ENCODE measurements around the gene PIK3R1. TPM values are rescaled to one million over a fixed set of nuclear protein-coding genes. Genes with fewer than 3 reads are reported as not detected.

The PIK3R1 gene
- 77.3 to 80.4 TPM (median 79.0 TPM) in 3 replicates for total RNA-seq

- Mint-ChIP-seq H3K27me3 (ENCODE audit: low read depth) (no peaks in the 10 kb centered on the region), H3K4me3 (peak within 1 kb of the TSS; percentile 89), H3K27ac (peak within 1 kb of the TSS; percentile 96), H3K4me1 (peaks cover 39% of the 10 kb centered on the region), H3K9me3 (peaks cover 11% of the 10 kb centered on the region), H3K36me3 (peaks cover 5% of the 10 kb centered on the region)
- DNase-seq (ENCODE audit: low spot score in 2 of 2, unreplicated experiment in 2 of 2) = peak; percentile 92 to 95
- TF ChIP-seq, protein P1, sequence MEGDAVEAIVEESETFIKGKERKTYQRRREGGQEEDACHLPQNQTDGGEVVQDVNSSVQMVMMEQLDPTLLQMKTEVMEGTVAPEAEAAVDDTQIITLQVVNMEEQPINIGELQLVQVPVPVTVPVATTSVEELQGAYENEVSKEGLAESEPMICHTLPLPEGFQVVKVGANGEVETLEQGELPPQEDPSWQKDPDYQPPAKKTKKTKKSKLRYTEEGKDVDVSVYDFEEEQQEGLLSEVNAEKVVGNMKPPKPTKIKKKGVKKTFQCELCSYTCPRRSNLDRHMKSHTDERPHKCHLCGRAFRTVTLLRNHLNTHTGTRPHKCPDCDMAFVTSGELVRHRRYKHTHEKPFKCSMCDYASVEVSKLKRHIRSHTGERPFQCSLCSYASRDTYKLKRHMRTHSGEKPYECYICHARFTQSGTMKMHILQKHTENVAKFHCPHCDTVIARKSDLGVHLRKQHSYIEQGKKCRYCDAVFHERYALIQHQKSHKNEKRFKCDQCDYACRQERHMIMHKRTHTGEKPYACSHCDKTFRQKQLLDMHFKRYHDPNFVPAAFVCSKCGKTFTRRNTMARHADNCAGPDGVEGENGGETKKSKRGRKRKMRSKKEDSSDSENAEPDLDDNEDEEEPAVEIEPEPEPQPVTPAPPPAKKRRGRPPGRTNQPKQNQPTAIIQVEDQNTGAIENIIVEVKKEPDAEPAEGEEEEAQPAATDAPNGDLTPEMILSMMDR (IDR thresholded peaks at IDR 0.05; ENCODE audit: unreplicated experiment) = peak; percentile 41
These were observed at the start of gene PIK3R1 for GRCh38 chr5:68215208-68215897. PIK3R1 (plus strand) TSS chr5:68215756; CDS start chr5:68226676, 10,920 bp downstream.

- Mint-ChIP-seq H3K4me3 (no peak overlapping the region), H3K27ac (no peak overlapping the region), H3K36me3 (no peaks in the 10 kb centered on the region), H3K27me3 (ENCODE audit: low read depth) (no peaks in the 10 kb centered on the region), H3K9me3 (no peaks in the 10 kb centered on the region), H3K4me1 (peaks cover 16% of the 10 kb centered on the region)
- TF ChIP-seq, protein P1 (IDR thresholded peaks at IDR 0.05; ENCODE audit: unreplicated experiment) = no peak
- no peak for DNase-seq (ENCODE audit: low spot score in 2 of 2, unreplicated experiment in 2 of 2)
These were observed 48.3 kb upstream of the PIK3R1 start for GRCh38 chr5:68167195-68167651.

- H3K36me3 Mint-ChIP-seq = no peaks in the 10 kb centered on the region
- H3K27ac Mint-ChIP-seq = no peak overlapping the region
- no peak for DNase-seq (ENCODE audit: low spot score in 2 of 2, unreplicated experiment in 2 of 2)
- H3K4me3 Mint-ChIP-seq = no peak overlapping the region
- no peaks in the 10 kb centered on the region for H3K27me3 Mint-ChIP-seq (ENCODE audit: low read depth)
- peaks cover 16% of the 10 kb centered on the region for H3K4me1 Mint-ChIP-seq
- TF ChIP-seq, protein P1 (IDR thresholded peaks at IDR 0.05; ENCODE audit: unreplicated experiment) = no peak
- no peaks in the 10 kb centered on the region for H3K9me3 Mint-ChIP-seq
These were observed 45.7 kb upstream of the PIK3R1 start for GRCh38 chr5:68169903-68170302.

DNA sequence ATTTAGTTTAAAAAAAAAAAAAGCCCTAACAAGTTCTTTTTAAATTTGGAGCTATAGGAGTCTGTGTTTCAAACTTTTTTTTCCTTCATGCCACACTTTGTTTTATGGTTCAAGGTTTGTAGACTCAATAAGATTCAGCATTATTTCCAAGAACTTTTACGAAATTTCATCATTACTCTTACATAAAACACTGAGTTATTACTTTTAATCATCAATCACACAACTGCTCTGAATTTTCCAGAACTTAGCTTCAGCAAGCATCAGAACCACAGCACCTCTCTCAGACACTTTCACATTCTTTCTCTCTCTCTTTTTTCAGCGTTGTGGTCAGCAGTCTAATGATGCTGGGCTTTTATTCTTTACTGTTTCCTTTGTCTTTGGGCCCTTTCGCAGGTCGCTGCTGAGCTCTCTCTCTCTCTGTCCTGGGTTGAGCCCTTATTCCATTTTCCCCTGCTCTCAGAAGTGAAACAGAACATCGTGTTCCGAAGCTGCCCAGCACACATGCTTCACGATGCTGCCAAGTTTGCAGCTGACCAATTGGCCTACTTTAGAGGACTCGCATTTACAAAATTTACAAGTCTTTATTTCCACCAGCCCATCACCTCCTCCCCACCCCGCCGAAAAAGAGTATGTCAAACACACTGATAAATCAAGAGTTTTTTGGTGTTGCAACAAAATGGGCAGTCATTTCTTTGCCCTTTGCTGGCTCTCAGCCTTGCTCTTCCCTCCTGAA is 44.6 kb upstream of the PIK3R1 start:
- TF ChIP-seq, protein P1 (IDR thresholded peaks at IDR 0.05; ENCODE audit: unreplicated experiment) = no peak
- Mint-ChIP-seq H3K4me3 (no peak overlapping the region), H3K27ac (no peak overlapping the region), H3K9me3 (no peaks in the 10 kb centered on the region), H3K36me3 (no peaks in the 10 kb centered on the region), H3K27me3 (ENCODE audit: low read depth) (no peaks in the 10 kb centered on the region), H3K4me1 (peaks cover 16% of the 10 kb centered on the region)
- DNase-seq (ENCODE audit: low spot score in 2 of 2, unreplicated experiment in 2 of 2) = no peak

DNA sequence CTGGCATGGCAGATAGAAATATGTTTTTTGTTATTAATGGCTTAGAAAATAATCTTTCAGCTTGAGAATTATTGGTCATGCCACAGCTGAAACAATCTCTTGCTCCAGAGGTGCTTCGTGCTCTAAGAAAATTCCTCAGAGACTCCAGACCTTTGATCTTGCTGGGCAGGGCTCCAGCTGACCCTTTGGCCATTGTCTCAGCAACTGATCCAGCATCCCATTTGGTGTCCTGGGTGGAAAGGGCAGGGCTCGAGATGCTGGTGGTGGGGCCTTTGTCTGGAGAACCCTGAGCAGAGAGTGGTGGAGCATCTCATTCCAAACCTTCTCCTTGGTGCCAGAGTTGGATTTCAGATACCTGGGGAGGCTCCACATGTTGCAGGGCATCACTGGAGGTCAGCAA is 43.2 kb upstream of the PIK3R1 start:
- H3K4me3 Mint-ChIP-seq = no peak overlapping the region
- TF ChIP-seq, protein P1 (IDR thresholded peaks at IDR 0.05; ENCODE audit: unreplicated experiment) = no peak
- H3K9me3 Mint-ChIP-seq = peaks cover 2% of the 10 kb centered on the region
- H3K27ac Mint-ChIP-seq = no peak overlapping the region
- no peaks in the 10 kb centered on the region for H3K36me3 Mint-ChIP-seq
- no peaks in the 10 kb centered on the region for H3K27me3 Mint-ChIP-seq (ENCODE audit: low read depth)
- H3K4me1 Mint-ChIP-seq = peaks cover 16% of the 10 kb centered on the region
- no peak for DNase-seq (ENCODE audit: low spot score in 2 of 2, unreplicated experiment in 2 of 2)

Data from mesothelial cell of epicardium (in vitro differentiated cells).